ENCODE data around the gene FEN1. TPM values are rescaled to one million over a fixed set of nuclear protein-coding genes. Genes with fewer than 3 reads are reported as not detected.
A peak's percentile ranks its signal among the peaks of the same experiment; 100 is the strongest.

FEN1 gene
- total RNA-seq, 1 donor from 2014 or later = 130 TPM

GRCh38 chr11:61797263-61797944, 4.7 kb downstream of the FEN1 start:
- Mint-ChIP-seq H3K4me1 (ENCODE audit: low read depth) (peaks cover 45% of the 10 kb centered on the region), H3K27me3 (ENCODE audit: low read depth) (no peaks in the 10 kb centered on the region), H3K36me3 (ENCODE audit: low read depth) (peaks cover 66% of the 10 kb centered on the region), H3K27ac (peak overlapping the region; percentile 56), H3K4me3 (ENCODE audit: low read depth) (no peak overlapping the region), H3K9me3 (no peaks in the 10 kb centered on the region)
- peak; percentile 58 for DNase-seq (ENCODE audit: low spot score)
- intact Hi-C loops (cut with micrococcal nuclease) = loop anchor here (1.0 kb wide), 5 partner anchors 19 to 285 kb away; partner anchors contain the start of gene FADS2

- no peaks in the 10 kb centered on the region for H3K27me3 Mint-ChIP-seq (ENCODE audit: low read depth)
- peaks cover 82% of the 10 kb centered on the region for H3K36me3 Mint-ChIP-seq (ENCODE audit: low read depth)
- no peaks in the 10 kb centered on the region for H3K9me3 Mint-ChIP-seq
- no peak overlapping the region for H3K4me3 Mint-ChIP-seq (ENCODE audit: low read depth)
- no peak for DNase-seq (ENCODE audit: low spot score)
- intact Hi-C loops (cut with micrococcal nuclease) = no loop called here
- no peak overlapping the region for H3K27ac Mint-ChIP-seq
- H3K4me1 Mint-ChIP-seq (ENCODE audit: low read depth) = peaks cover 39% of the 10 kb centered on the region
These were observed 7.1 kb downstream of the FEN1 start for GRCh38 chr11:61799665-61800284.

- Mint-ChIP-seq H3K9me3 (no peaks in the 10 kb centered on the region), H3K27ac (peak overlapping the region; percentile 36), H3K4me3 (ENCODE audit: low read depth) (no peak overlapping the region), H3K4me1 (ENCODE audit: low read depth) (peaks cover 33% of the 10 kb centered on the region), H3K36me3 (ENCODE audit: low read depth) (peaks cover 83% of the 10 kb centered on the region), H3K27me3 (ENCODE audit: low read depth) (no peaks in the 10 kb centered on the region)
- DNase-seq (ENCODE audit: low spot score) = no peak
- intact Hi-C loops (cut with micrococcal nuclease) = no loop called here
These were observed 7.9 kb downstream of the FEN1 start for GRCh38 chr11:61800331-61801281.

- H3K9me3 Mint-ChIP-seq = no peaks in the 10 kb centered on the region
- intact Hi-C loops (cut with micrococcal nuclease) = no loop called here
- H3K27ac Mint-ChIP-seq = no peak overlapping the region
- H3K4me1 Mint-ChIP-seq (ENCODE audit: low read depth) = peaks cover 13% of the 10 kb centered on the region
- peaks cover 79% of the 10 kb centered on the region for H3K36me3 Mint-ChIP-seq (ENCODE audit: low read depth)
- no peak overlapping the region for H3K4me3 Mint-ChIP-seq (ENCODE audit: low read depth)
- DNase-seq (ENCODE audit: low spot score) = no peak
- H3K27me3 Mint-ChIP-seq (ENCODE audit: low read depth) = no peaks in the 10 kb centered on the region
These were observed 9.9 kb downstream of the FEN1 start for GRCh38 chr11:61802605-61803004.

GRCh38 chr11:61803889-61804647, 11.4 kb downstream of the FEN1 start:
- Mint-ChIP-seq H3K36me3 (ENCODE audit: low read depth) (peaks cover 84% of the 10 kb centered on the region), H3K4me1 (ENCODE audit: low read depth) (peaks cover 11% of the 10 kb centered on the region), H3K9me3 (no peaks in the 10 kb centered on the region), H3K27ac (no peak overlapping the region), H3K4me3 (ENCODE audit: low read depth) (no peak overlapping the region), H3K27me3 (ENCODE audit: low read depth) (no peaks in the 10 kb centered on the region)
- intact Hi-C loops (cut with micrococcal nuclease) = no loop called here
- DNase-seq (ENCODE audit: low spot score) = no peak

GRCh38 chr11:61805146-61805545, 12.4 kb downstream of the FEN1 start:
- DNase-seq (ENCODE audit: low spot score) = no peak
- no peaks in the 10 kb centered on the region for H3K27me3 Mint-ChIP-seq (ENCODE audit: low read depth)
- H3K36me3 Mint-ChIP-seq (ENCODE audit: low read depth) = peaks cover 85% of the 10 kb centered on the region
- no peak overlapping the region for H3K27ac Mint-ChIP-seq
- no peaks in the 10 kb centered on the region for H3K9me3 Mint-ChIP-seq
- H3K4me1 Mint-ChIP-seq (ENCODE audit: low read depth) = peaks cover 8% of the 10 kb centered on the region
- intact Hi-C loops (cut with micrococcal nuclease) = no loop called here
- no peak overlapping the region for H3K4me3 Mint-ChIP-seq (ENCODE audit: low read depth)

GRCh38 chr11:61806785-61807184, 14.1 kb downstream of the FEN1 start:
- intact Hi-C loops (cut with micrococcal nuclease) = no loop called here
- Mint-ChIP-seq H3K9me3 (no peaks in the 10 kb centered on the region), H3K27ac (no peak overlapping the region), H3K4me1 (ENCODE audit: low read depth) (peaks cover 4% of the 10 kb centered on the region), H3K36me3 (ENCODE audit: low read depth) (peaks cover 89% of the 10 kb centered on the region), H3K27me3 (ENCODE audit: low read depth) (no peaks in the 10 kb centered on the region), H3K4me3 (ENCODE audit: low read depth) (no peak overlapping the region)
- no peak for DNase-seq (ENCODE audit: low spot score)

- intact Hi-C loops (cut with micrococcal nuclease) = no loop called here
- no peaks in the 10 kb centered on the region for H3K27me3 Mint-ChIP-seq (ENCODE audit: low read depth)
- no peak overlapping the region for H3K4me3 Mint-ChIP-seq (ENCODE audit: low read depth)
- H3K27ac Mint-ChIP-seq = no peak overlapping the region
- peaks cover 86% of the 10 kb centered on the region for H3K36me3 Mint-ChIP-seq (ENCODE audit: low read depth)
- H3K4me1 Mint-ChIP-seq (ENCODE audit: low read depth) = peaks cover 17% of the 10 kb centered on the region
- H3K9me3 Mint-ChIP-seq = no peaks in the 10 kb centered on the region
- DNase-seq (ENCODE audit: low spot score) = no peak
These were observed 18.0 kb downstream of the FEN1 start for GRCh38 chr11:61810671-61811175.

GRCh38 chr11:61811831-61812230, 19.1 kb downstream of the FEN1 start:
- intact Hi-C loops (cut with micrococcal nuclease) = no loop called here
- DNase-seq (ENCODE audit: low spot score) = no peak
- Mint-ChIP-seq H3K27me3 (ENCODE audit: low read depth) (no peaks in the 10 kb centered on the region), H3K27ac (no peak overlapping the region), H3K4me3 (ENCODE audit: low read depth) (no peak overlapping the region), H3K36me3 (ENCODE audit: low read depth) (peaks cover 85% of the 10 kb centered on the region), H3K9me3 (no peaks in the 10 kb centered on the region), H3K4me1 (ENCODE audit: low read depth) (peaks cover 17% of the 10 kb centered on the region)

GRCh38 chr11:61812736-61813411, 20.2 kb downstream of the FEN1 start:
- no peak overlapping the region for H3K27ac Mint-ChIP-seq
- no peak for DNase-seq (ENCODE audit: low spot score)
- H3K4me1 Mint-ChIP-seq (ENCODE audit: low read depth) = peaks cover 22% of the 10 kb centered on the region
- no peaks in the 10 kb centered on the region for H3K27me3 Mint-ChIP-seq (ENCODE audit: low read depth)
- H3K9me3 Mint-ChIP-seq = no peaks in the 10 kb centered on the region
- peaks cover 75% of the 10 kb centered on the region for H3K36me3 Mint-ChIP-seq (ENCODE audit: low read depth)
- no peak overlapping the region for H3K4me3 Mint-ChIP-seq (ENCODE audit: low read depth)
- intact Hi-C loops (cut with micrococcal nuclease) = no loop called here

- peak overlapping the region; percentile 99 for H3K4me3 Mint-ChIP-seq (ENCODE audit: low read depth)
- peak overlapping the region; percentile 97 for H3K27ac Mint-ChIP-seq
- DNase-seq (ENCODE audit: low spot score) = peak; percentile 39
- intact Hi-C loops (cut with micrococcal nuclease) = no loop called here
- H3K36me3 Mint-ChIP-seq (ENCODE audit: low read depth) = peaks cover 62% of the 10 kb centered on the region
- peaks cover 23% of the 10 kb centered on the region for H3K4me1 Mint-ChIP-seq (ENCODE audit: low read depth)
- no peaks in the 10 kb centered on the region for H3K27me3 Mint-ChIP-seq (ENCODE audit: low read depth)
- no peaks in the 10 kb centered on the region for H3K9me3 Mint-ChIP-seq
These were observed 21.7 kb downstream of the FEN1 start for GRCh38 chr11:61814247-61814957.

Measured in activated T-helper 2 cell treated with anti-CD3 and anti-CD28 coated beads, Interferon-gamma antibody, Interleukin-2, Interleukin-4, amounts not matched to agents 10 μg/mL and 5 μg/mL and 100 μg/mL, durations not matched to agents 14 hours and 24 hours and 36 hours (primary cell).